ENCODE measurements around the gene FCHO2.

The FCHO2 gene

GRCh38 chr5:73028991-73029595 lies 73.3 kb downstream of the FCHO2 start:
- in situ Hi-C loops (cut with MboI; ENCODE audit: low sequenced_read_pairs): no loop called here

- in situ Hi-C loops (cut with MboI; ENCODE audit: low sequenced_read_pairs): no loop called here
Observed at GRCh38 chr5:73030531-73030930, 74.7 kb downstream of the FCHO2 start.

- in situ Hi-C loops (cut with MboI; ENCODE audit: low sequenced_read_pairs): no loop called here
Observed at GRCh38 chr5:73030995-73031394, 75.2 kb downstream of the FCHO2 start.

- in situ Hi-C loops (cut with MboI; ENCODE audit: low sequenced_read_pairs): no loop called here
Observed at GRCh38 chr5:73031839-73032238, 76.0 kb downstream of the FCHO2 start.

- in situ Hi-C loops (cut with MboI; ENCODE audit: low sequenced_read_pairs): no loop called here
Observed at GRCh38 chr5:73032635-73033034, 76.8 kb downstream of the FCHO2 start.

- in situ Hi-C loops (cut with MboI; ENCODE audit: low sequenced_read_pairs): no loop called here
Observed at GRCh38 chr5:73037545-73037944, 81.7 kb downstream of the FCHO2 start.

GRCh38 chr5:73039082-73039481 lies 83.2 kb downstream of the FCHO2 start:
- in situ Hi-C loops (cut with MboI; ENCODE audit: low sequenced_read_pairs): no loop called here

GRCh38 chr5:73042993-73043392 lies 87.2 kb downstream of the FCHO2 start:
- in situ Hi-C loops (cut with MboI; ENCODE audit: low sequenced_read_pairs): no loop called here

- in situ Hi-C loops (cut with MboI; ENCODE audit: low sequenced_read_pairs): no loop called here
Observed at GRCh38 chr5:73044546-73044945, 88.7 kb downstream of the FCHO2 start.

- in situ Hi-C loops (cut with MboI; ENCODE audit: low sequenced_read_pairs): no loop called here
Observed at GRCh38 chr5:73045623-73046022, 89.8 kb downstream of the FCHO2 start.

- in situ Hi-C loops (cut with MboI; ENCODE audit: low sequenced_read_pairs): no loop called here
Observed at GRCh38 chr5:73061593-73061992, 105.8 kb downstream of the FCHO2 start.

GRCh38 chr5:73066466-73066865 lies 110.6 kb downstream of the FCHO2 start:
- in situ Hi-C loops (cut with MboI; ENCODE audit: low sequenced_read_pairs): no loop called here

GRCh38 chr5:73067213-73067612 lies 111.4 kb downstream of the FCHO2 start:
- in situ Hi-C loops (cut with MboI; ENCODE audit: low sequenced_read_pairs): no loop called here

- in situ Hi-C loops (cut with MboI; ENCODE audit: low sequenced_read_pairs): no loop called here
Observed at GRCh38 chr5:73081093-73081492, 125.3 kb downstream of the FCHO2 start.

GRCh38 chr5:73088026-73088425 lies 132.2 kb downstream of the FCHO2 start:
- in situ Hi-C loops (cut with MboI; ENCODE audit: low sequenced_read_pairs): no loop called here

GRCh38 chr5:73093943-73094342 lies 138.1 kb downstream of the FCHO2 start:
- in situ Hi-C loops (cut with MboI; ENCODE audit: low sequenced_read_pairs): no loop called here

- in situ Hi-C loops (cut with MboI; ENCODE audit: low sequenced_read_pairs): no loop called here
Observed at GRCh38 chr5:73094415-73094814, 138.6 kb downstream of the FCHO2 start.

GRCh38 chr5:73095564-73096238 lies 139.9 kb downstream of the FCHO2 start:
- in situ Hi-C loops (cut with MboI; ENCODE audit: low sequenced_read_pairs): no loop called here

GRCh38 chr5:73096239-73096575 lies 140.4 kb downstream of the FCHO2 start:
- in situ Hi-C loops (cut with MboI; ENCODE audit: low sequenced_read_pairs): no loop called here

GRCh38 chr5:73097740-73098139 lies 141.9 kb downstream of the FCHO2 start:
- in situ Hi-C loops (cut with MboI; ENCODE audit: low sequenced_read_pairs): no loop called here

- in situ Hi-C loops (cut with MboI; ENCODE audit: low sequenced_read_pairs): no loop called here
Observed at GRCh38 chr5:73100109-73100508, 144.3 kb downstream of the FCHO2 start.

GRCh38 chr5:73103870-73104299 lies 148.0 kb downstream of the FCHO2 start:
- in situ Hi-C loops (cut with MboI; ENCODE audit: low sequenced_read_pairs): no loop called here

- in situ Hi-C loops (cut with MboI; ENCODE audit: low sequenced_read_pairs): no loop called here
Observed at GRCh38 chr5:73104326-73104725, 148.5 kb downstream of the FCHO2 start.

Data from HL-60/S4 treated with phorbol 12-myristate 13-acetate at 8.2 ng/mL for 4 days and 3 days (cell line).